MM.1S (cell line): ENCODE measurements around the gene TSPYL1.
"Not testable (repeated sequence)": the region's sequence is repeated elsewhere in the genome, so short reads cannot be mapped to it uniquely, and the experiment has no call there.

Source experiments
- DNase-seq: peaks from one replicate; pipeline ENCODE4 v3.0.0-alpha.2; 2015
- H2AFZ ChIP-seq: fragments of 300-600 bp; sonication (generic); 2 replicates; pipeline ENCODE4 v1.6.0; 2016; ENCODE audit warnings: antibody characterized with exemption, low read length
- H3F3A ChIP-seq: fragments of 300-600 bp; sonication (generic); 2 replicates; pipeline ENCODE4 v1.6.1; 2016; ENCODE audit warnings: mild to moderate bottlenecking, antibody characterized with exemption, low read length, moderate library complexity, mixed read lengths; ENCODE audit not compliant: insufficient read depth
- H3K27ac ChIP-seq: fragments of 300-600 bp; sonication (generic); 2 replicates; pipeline ENCODE4 v1.5.1; 2016; ENCODE audit warnings: mild to moderate bottlenecking, low read length
- H3K27me3 ChIP-seq: fragments of 300-600 bp; sonication (generic); replicated peaks from 2 replicates; pipeline ENCODE4 v1.6.0; 2016; ENCODE audit warnings: low read length; ENCODE audit not compliant: insufficient read depth
- H3K36me3 ChIP-seq: fragments of 300-600 bp; sonication (generic); replicated peaks from 2 replicates; pipeline ENCODE4 v1.6.1; 2016; ENCODE audit warnings: mild to moderate bottlenecking, low read length, mixed read lengths; ENCODE audit not compliant: insufficient read depth
- H3K4me1 ChIP-seq: fragments of 300-600 bp; sonication (generic); 2 replicates; pipeline ENCODE4 v1.6.1; 2016; ENCODE audit warnings: low read length, mixed read lengths
- H3K4me2 ChIP-seq: fragments of 300-600 bp; sonication (generic); 2 replicates; pipeline ENCODE4 v1.6.0; 2016; ENCODE audit warnings: low read depth, low read length
- H3K4me3 ChIP-seq: fragments of 300-600 bp; sonication (generic); 2 replicates; pipeline ENCODE4 v1.5.1; 2016; ENCODE audit warnings: low read length, mixed read lengths
- H3K79me2 ChIP-seq: fragments of 300-600 bp; sonication (generic); 2 replicates; pipeline ENCODE4 v1.6.1; 2016; ENCODE audit warnings: mixed run types, low read length, mixed read lengths
- H3K9ac ChIP-seq: fragments of 300-600 bp; sonication (generic); 2 replicates; pipeline ENCODE4 v1.6.1; 2016; ENCODE audit warnings: low read length, mixed read lengths
- H3K9me2 ChIP-seq: fragments of 300-600 bp; sonication (generic); replicated peaks from 2 replicates; pipeline ENCODE4 v1.6.1; 2016; ENCODE audit warnings: mild to moderate bottlenecking, low read length, mixed read lengths; ENCODE audit not compliant: insufficient read depth
- H3K9me3 ChIP-seq: fragments of 300-600 bp; sonication (generic); replicated peaks from 2 replicates; pipeline ENCODE4 v1.6.1; 2016; ENCODE audit warnings: mild to moderate bottlenecking, low read length, mixed read lengths; ENCODE audit not compliant: insufficient read depth
- H4K20me1 ChIP-seq: fragments of 300-600 bp; sonication (generic); 2 replicates; pipeline ENCODE4 v1.6.1; 2016; ENCODE audit warnings: mild to moderate bottlenecking, low read length, moderate library complexity, mixed read lengths; ENCODE audit not compliant: insufficient read depth
- EZH2 ChIP-seq: fragments of 300-600 bp; sonication (generic); optimal IDR thresholded peaks from 2 replicates; pipeline ENCODE3; 2017; ENCODE audit warnings: low read depth, mild to moderate bottlenecking, antibody characterized with exemption, low read length, mixed read lengths
- EZH2phosphoT487 ChIP-seq: fragments of 300-600 bp; sonication (generic); IDR thresholded peaks from 2 replicates; pipeline ENCODE4 v1.6.1; 2018; ENCODE audit warnings: antibody characterized with exemption, low read length
- TF ChIP-seq, protein P1 (sequence below): fragments of 300-600 bp; sonication (generic); IDR thresholded peaks from 2 replicates; pipeline ENCODE4 v1.5.1; 2016; ENCODE audit warnings: antibody characterized with exemption, low read length, mixed read lengths

Gene TSPYL1

DNA sequence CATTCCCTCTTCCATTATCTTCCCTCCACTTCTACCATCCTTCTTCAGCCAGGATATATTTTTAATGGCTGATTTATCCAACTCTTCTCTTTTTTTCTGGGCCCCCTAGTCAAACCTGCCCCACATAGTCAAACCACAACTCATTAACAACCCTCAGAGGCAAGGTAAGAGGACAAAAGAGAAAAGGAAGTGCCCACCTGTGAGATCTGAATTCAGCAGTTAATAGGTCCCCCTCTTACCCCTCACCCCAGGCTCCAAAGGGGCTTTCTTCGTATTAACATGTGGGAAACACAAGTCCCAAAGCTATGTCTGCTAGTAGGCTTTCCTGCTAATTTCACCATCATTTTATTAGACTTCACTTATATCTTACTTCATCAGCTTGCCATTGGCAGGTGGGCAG is 44.1 kb upstream of the TSPYL1 start:
- Histone ChIP-seq H3K4me3 (no peak overlapping the region), H3K9me3 (no peaks in the 10 kb centered on the region)
- TF ChIP-seq EZH2phosphoT487 (no peak), EZH2 (no peak)
- TF ChIP-seq, protein P1, sequence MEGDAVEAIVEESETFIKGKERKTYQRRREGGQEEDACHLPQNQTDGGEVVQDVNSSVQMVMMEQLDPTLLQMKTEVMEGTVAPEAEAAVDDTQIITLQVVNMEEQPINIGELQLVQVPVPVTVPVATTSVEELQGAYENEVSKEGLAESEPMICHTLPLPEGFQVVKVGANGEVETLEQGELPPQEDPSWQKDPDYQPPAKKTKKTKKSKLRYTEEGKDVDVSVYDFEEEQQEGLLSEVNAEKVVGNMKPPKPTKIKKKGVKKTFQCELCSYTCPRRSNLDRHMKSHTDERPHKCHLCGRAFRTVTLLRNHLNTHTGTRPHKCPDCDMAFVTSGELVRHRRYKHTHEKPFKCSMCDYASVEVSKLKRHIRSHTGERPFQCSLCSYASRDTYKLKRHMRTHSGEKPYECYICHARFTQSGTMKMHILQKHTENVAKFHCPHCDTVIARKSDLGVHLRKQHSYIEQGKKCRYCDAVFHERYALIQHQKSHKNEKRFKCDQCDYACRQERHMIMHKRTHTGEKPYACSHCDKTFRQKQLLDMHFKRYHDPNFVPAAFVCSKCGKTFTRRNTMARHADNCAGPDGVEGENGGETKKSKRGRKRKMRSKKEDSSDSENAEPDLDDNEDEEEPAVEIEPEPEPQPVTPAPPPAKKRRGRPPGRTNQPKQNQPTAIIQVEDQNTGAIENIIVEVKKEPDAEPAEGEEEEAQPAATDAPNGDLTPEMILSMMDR, result no peak

DNA sequence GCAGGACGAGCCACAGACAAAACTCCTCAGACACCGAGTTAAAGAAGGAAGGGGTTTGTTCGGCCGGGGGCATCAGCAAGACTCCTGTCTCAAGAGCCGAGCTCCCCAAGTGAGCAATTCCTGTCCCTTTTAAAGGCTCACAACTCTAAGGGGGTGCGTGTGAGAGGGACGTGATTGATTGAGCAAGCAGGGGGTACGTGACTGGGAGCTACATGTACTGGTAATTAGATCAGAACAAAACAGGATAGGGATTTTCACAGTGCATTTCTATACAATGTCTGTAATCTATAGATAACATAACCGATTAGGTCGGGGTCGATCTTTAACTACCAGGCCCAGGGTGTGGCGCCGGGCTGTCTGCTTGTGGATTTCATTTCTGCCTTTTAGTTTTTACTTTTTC is 42.2 kb upstream of the TSPYL1 start:
- not testable (repeated sequence) for H4K20me1 ChIP-seq, H3K79me2 ChIP-seq, H3K4me1 ChIP-seq, H3F3A ChIP-seq, H3K4me3 ChIP-seq, H3K27me3 ChIP-seq, H2AFZ ChIP-seq, DNase-seq, H3K9ac ChIP-seq, H3K36me3 ChIP-seq, H3K4me2 ChIP-seq, H3K27ac ChIP-seq, H3K9me3 ChIP-seq, H3K9me2 ChIP-seq

More for the DNA sequence above, 44.1 kb upstream of the TSPYL1 start:
- DNase-seq, result no peak
- H3K36me3 ChIP-seq, result no peaks in the 10 kb centered on the region
- no peak overlapping the region for H2AFZ ChIP-seq
- no peak overlapping the region for H3K27ac ChIP-seq
- H3K9ac ChIP-seq, result no peak overlapping the region
- H3K4me1 ChIP-seq, result no peaks in the 10 kb centered on the region
- H3K9me2 ChIP-seq, result no peaks in the 10 kb centered on the region
- no peak overlapping the region for H3K4me2 ChIP-seq
- H4K20me1 ChIP-seq, result no peaks in the 10 kb centered on the region
- H3F3A ChIP-seq, result no peaks in the 10 kb centered on the region
- H3K79me2 ChIP-seq, result no peaks in the 10 kb centered on the region
- no peaks in the 10 kb centered on the region for H3K27me3 ChIP-seq

DNA sequence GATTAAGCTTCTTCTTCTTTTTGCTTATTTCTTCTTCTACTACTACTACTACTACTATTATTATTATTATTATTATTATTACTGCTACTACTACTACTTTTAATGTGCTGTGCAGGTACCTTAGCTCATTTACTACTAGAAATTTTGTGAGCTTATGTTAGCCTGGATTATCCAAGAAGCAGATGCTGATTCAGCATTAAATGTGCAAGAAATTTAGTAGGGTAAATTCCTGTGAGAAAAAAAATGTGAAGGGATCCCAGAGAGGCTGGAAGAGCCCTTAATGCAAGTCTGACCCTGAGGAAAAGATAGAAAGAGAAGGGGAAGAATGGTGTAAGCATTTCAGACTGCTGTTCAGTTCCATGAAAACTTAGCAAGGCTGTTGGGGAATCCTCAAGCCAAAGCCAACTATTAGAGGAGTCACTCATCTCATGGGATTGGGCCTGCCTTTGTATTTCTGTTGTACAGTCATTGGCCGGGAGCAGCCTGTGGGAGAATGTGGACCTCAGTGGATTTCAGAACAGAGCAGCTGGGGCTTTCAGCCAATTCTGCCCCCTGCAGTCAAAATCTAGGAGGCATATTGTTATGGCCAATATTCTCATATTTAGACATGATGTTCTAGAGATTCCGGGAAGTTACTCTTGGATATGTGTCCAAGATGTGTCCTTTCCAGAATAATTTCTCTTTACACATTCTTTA is 37.2 kb upstream of the TSPYL1 start:
- Histone ChIP-seq H3K79me2 (no peaks in the 10 kb centered on the region), H3K9me3 (no peaks in the 10 kb centered on the region), H3K4me1 (no peaks in the 10 kb centered on the region), H3K27ac (no peak overlapping the region), H2AFZ (no peak overlapping the region), H3K9me2 (no peaks in the 10 kb centered on the region), H3K4me2 (no peak overlapping the region), H3K36me3 (no peaks in the 10 kb centered on the region), H3F3A (no peaks in the 10 kb centered on the region), H3K9ac (no peak overlapping the region), H4K20me1 (no peaks in the 10 kb centered on the region), H3K4me3 (no peak overlapping the region), H3K27me3 (no peaks in the 10 kb centered on the region)
- TF ChIP-seq, protein P1, result no peak
- no peak for DNase-seq

DNA sequence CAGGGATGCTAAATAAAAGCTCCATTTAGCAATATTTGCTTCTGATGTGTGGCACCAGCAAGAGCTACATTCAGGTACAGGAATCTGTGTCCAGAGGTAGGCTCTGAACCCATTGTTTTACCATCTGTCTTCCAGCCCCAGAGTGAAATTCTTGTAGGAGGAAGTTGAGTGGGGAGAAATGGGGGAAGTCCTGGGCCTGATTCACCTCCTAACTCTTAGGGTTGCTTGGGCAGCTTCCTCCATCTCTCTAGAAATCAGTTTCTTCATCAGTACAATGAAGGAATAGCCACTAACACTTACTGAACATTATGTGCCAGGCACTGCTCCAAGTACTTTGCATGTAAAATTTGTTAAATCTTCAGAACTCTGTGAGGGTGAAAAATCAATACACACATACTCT is 35.1 kb upstream of the TSPYL1 start:
- no peaks in the 10 kb centered on the region for H3K9me2 ChIP-seq
- no peaks in the 10 kb centered on the region for H3K4me1 ChIP-seq
- no peaks in the 10 kb centered on the region for H3K79me2 ChIP-seq
- TF ChIP-seq EZH2, result no peak
- no peak for TF ChIP-seq EZH2phosphoT487
- TF ChIP-seq, protein P1, result no peak
- no peaks in the 10 kb centered on the region for H4K20me1 ChIP-seq
- no peaks in the 10 kb centered on the region for H3K36me3 ChIP-seq
- no peak overlapping the region for H3K9ac ChIP-seq
- no peak overlapping the region for H2AFZ ChIP-seq
- no peak for DNase-seq
- no peaks in the 10 kb centered on the region for H3K9me3 ChIP-seq
- H3K4me2 ChIP-seq, result no peak overlapping the region
- no peaks in the 10 kb centered on the region for H3K27me3 ChIP-seq
- no peak overlapping the region for H3K27ac ChIP-seq
- no peaks in the 10 kb centered on the region for H3F3A ChIP-seq
- H3K4me3 ChIP-seq, result no peak overlapping the region
